EL (cell line): ENCODE measurements around the gene QSER1.
"Not testable (repeated sequence)": the region's sequence is repeated elsewhere in the genome, so short reads cannot be mapped to it uniquely, and the experiment has no call there.

Experiments
- DNase-seq: peaks from one replicate; pipeline ENCODE4 v3.0.0-alpha.2; 2016

QSER1 gene

DNA sequence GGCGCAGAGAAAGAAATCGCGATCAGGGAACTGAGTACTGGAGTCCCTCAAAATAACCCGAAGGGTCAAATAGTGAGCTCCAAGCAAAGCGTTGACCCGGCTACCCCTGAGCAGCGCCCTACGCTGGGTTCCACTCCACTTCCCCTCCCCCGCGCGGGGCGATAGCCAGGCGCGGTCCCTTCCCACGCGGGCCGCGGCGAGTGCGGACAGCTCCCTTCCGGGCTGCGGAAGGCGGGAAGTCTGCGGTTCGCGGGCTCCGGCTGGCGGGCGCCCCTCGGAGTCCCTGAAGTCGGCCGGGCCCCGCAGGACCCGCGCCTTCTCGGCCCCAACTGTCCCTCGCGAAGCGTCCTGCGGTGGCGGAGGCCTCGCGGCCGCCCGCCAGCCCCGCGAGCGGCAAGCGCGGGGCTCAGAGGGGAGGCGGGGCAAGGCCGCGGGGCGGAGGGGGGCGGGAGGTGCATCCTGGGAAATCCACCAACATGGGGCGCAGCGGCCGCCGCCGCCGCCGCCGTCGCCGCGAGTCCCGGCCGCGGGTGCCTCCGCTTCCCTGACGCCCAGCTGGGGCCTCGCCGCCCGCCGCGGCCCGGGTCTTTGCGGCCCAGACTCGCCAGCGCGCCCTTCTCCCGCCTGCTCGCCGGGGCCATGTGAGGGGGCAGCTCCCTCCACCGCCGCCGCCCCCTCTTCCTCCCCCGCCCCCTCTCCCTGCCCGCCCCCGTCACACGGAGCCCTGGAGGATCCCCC lies at the start of gene QSER1:
Gene QSER1 (plus strand): TSS at position 457 of the 738 bp plus-strand sequence. CDS start 315 bp downstream, outside the sequence.
- peak; percentile 73 for DNase-seq

DNA sequence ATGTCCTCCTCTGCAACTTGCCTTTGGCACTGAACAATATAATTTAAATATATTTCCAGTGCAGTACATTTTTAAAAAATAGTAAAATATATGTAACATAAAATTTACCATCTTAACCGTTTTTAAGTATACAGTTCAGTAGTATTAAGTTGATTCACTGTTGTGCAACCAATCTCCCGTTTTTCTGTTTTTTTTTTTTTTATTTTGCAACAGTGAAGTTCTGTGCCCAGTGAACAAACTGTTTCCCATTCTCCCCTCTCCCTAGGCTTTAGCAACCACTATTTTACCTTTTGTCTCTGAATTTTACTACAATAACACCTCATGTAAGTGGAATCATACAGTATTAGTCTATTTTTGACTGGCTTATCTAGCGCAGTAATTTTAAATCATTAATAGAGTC lies 49.1 kb upstream of the QSER1 start:
- DNase-seq, result no peak

DNA sequence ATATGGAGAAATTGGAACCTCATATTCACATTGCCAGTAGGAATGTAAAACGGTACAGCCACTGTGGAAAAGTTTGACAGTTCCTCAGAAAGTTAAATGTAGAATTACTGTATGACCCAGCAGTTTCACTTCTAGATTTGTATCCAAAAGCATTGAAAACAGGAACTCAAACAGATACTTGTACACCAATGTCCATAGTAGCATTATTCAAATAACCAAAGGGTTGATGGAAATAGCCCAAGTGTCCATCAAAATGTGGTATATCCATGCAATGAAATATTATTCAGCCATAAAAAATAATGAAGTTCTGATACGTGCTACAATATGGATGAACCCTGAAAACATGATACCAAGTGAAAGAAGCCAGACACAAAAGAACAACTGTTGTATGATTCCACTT lies 45.1 kb upstream of the QSER1 start:
- no peak for DNase-seq

DNA sequence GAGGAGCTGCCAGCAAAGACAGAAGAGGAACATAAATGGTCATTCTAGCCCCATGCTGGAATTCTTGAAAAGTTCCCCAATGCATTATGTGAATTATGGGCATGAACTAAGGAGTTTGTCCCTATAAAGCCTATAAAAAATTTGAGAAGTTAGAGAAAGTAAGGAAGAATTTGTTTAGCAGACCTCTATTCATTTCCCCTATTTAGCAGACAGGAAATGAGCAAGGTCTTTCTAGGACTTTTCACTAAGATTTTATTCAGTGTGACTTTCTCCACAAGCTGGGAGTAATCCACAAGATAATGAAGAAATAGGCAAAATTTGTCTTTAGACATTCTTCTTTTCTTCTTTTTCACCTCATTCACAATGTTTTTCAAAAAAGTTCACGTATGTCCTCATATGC lies 42.9 kb upstream of the QSER1 start:
- DNase-seq, result no peak

DNA sequence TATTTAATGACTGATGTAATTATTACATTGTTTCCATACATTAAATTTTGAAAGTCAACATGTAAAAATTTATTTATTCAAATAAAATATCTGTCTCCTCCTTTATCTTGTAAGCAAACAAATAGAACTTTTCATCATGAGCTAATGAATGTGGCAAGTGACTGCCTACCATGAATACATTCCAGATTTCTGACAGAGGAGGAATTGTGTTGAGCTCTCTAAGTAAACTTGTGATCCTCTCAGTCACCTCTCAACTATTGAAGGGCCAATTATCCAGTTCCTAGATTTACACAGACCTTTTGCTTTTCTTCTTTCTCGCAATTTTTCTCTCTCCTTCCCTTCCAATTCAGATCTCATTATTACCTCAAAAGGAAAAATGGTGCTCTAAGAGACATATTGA lies 41.4 kb upstream of the QSER1 start:
- DNase-seq, result no peak

DNA sequence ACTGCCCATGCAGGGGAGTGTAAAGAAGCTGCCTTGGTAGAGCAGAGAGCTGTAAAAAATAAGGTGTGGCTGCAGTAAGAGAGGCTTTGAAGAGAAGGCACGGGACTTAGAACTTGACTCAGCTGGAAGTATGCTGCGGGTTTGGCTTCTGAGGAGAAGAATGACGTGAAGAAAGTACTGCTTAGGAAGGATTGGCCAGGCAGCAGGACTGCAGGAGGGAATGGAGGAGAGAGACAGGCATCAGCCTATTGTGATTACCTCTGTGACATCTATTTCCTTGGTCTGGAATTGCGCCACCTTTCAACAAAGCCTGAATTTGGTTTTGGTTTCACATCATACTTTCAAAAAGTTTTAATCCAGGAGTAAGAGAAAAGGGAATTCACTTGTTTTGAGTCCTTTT lies 40.4 kb upstream of the QSER1 start:
- peak; percentile 37 for DNase-seq

DNA sequence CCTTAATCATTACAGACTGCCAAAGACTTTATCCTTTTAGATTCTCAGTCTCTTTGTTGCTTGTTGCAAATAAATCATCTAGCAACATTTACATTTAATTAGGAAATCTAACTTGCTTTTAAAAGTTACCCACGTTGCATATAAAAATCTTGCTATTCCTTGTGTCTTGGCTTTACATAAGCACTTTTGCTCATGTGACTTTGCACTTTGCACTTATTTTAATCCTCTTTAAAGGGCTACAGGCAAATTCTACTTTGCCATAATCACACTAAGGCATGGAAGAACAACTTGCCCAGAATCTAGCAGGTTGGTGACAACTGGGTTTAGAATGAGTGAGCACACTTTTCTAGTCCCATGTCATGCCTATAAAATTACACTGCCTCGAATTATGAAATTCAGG lies 37.0 kb upstream of the QSER1 start:
- no peak for DNase-seq

DNA sequence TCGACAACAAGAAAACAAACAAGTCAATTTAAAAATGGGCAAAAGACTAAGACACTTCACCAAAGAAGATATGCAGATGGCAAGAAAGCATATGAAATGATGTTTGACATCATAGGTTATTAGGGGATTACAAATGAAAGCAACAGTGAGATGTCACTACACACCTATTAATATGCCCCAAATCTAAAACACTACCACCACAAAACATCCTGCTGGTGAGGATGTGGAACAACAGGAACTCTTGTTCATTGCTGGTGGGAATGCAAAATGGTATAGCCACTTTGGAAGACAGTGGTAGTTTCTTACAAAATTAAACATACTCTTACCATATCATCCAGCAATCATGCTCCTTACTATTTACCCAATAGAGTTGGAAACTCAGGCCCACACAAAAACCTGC lies 33.9 kb upstream of the QSER1 start:
- no peak for DNase-seq

DNA sequence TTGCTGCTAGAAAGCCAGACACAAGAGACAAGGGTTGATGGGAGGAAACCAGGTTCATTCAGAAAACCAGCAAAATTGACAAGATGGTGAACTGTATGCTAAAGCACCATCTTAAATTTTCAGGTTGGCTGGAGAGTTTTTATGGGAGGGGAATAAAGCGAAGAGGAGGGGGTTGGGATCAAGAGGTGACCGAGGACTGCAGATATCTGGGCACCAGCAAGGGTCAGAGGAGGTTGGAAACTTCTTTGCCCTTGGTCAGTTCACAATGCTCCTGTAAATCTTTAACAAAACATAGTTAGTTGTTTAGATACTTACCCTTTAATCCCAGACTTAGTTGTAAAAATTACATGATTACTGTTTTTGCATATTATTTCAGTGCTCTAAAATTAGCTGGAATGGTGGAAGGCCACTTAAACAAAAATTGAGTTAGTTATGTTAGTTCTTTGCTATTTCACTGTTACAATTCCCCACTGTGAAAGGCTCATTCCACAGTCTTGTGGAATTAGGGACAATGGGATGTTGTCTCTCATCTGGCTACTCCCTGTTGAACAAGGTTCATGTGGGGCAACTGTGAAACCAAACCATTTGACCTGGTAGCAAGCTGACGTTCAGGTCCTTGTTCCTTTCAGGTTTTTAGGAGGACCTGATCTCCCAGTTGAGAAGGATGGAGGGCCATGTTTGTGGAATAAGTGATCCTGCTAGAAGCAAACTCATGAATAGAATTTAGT lies 30.6 kb upstream of the QSER1 start:
- DNase-seq, result no peak

DNA sequence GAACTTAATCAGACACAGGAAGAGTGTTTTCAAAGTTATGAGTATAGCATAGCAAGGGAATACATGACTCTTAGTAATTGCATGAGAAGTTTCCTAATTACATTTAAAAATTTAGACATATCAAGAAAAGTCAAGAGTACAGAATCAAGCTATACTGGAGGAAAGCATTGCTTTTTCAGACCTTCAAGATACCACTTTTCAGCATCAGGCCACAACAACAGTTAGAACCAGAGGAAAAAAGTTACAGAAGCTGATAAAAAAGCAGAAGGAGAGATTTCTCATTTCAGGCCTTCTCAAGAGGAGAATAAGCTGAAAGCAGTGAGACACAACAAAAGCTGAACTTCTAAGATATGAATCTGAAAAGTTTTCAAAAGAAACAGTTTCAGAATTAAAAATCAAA lies 28.1 kb upstream of the QSER1 start:
- DNase-seq, result no peak

DNA sequence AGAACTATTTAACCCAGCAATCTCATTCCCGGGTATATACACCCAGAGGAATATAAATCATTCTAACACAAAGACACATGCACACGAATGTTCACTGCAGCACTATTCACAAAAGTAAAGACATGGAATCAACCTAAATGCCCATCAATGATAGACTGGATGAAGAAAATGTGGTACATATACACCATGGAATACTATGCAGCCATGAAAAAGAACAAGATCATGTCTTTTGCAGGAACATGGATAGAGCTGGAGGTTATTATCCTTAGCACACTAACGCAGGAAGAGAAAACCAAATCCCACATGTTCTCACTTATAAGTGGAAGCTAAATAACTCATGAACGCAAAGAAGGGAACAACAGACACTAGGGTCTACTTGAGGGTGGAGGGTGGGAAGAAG lies 23.9 kb upstream of the QSER1 start:
- DNase-seq, result not testable (repeated sequence)

DNA sequence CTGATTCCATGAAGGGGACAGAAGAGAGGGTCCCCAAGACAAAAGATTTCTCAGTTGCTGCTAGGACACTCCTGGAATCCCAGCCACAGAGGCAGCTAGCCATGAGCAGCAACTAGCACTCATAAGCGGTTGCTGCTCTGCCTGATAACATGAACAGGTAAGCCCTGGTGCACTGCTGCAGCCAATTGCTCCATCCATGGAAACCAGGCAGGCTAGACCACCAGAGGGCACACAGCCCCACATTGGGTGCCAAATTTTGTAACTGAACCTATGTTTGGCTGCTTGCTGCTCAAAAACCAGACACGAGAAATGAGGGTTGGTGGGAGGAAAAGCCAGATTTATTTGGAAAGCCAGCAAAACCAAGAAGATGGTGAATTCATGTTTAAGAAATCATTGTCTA lies 21.9 kb upstream of the QSER1 start:
- peak; percentile 7 for DNase-seq

DNA sequence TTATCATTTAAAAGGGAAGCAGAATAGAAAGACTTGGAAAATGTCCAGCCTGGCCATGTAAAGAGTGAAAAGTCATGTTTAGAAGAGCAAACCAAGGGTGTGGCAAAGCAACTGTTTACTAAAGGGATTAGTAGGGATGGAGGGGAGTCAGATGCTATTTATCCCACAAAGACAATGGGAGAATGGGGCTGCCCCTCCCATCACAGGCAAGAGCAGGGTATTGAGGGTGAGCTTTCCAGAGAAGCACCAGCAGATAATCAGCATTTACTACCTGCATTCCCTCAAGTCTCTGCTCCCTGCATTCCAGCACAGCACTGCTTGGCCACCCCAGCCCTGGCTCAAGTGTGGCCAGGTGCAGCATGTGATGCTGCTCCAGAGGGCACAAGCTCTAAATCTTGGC lies 18.5 kb upstream of the QSER1 start:
- DNase-seq, result no peak

DNA sequence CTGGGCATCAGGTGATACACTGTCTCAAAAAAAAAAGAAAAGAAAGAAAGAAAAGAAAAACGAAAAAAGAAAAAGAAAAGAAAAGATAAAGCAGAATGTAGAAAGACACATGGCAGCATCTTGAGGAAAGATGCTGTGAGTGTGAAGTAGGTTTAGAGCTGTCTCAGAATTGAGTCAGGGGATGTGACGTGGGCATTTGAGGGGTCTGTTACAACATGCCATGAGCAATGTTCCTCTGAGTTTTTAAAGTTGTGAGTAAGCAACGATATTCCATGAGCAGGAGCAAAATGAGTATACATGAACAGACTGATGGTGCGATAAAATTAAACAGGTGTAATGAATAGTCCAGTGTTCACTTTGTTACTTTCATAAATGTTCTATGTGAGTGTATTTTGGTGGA lies 11.3 kb upstream of the QSER1 start:
- peak; percentile 14 for DNase-seq

DNA sequence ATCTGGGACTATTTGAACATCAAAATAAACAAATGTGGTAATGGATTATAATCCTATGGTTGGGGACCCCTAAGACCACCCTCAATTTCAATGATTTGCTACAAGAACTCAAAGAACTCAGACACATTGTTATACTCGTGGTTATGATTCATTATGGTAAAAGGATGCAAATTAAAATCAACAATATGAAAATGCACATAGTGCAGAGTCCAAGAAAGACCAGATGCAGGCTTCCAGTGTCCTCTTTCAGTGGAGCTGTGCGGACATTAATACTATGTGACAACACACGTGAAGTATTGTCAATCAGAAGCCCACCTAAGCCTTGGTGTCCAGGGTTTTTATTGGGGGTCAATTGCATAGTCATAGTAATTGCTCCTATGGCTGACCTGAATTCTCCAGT lies 9.2 kb upstream of the QSER1 start:
- DNase-seq, result no peak

DNA sequence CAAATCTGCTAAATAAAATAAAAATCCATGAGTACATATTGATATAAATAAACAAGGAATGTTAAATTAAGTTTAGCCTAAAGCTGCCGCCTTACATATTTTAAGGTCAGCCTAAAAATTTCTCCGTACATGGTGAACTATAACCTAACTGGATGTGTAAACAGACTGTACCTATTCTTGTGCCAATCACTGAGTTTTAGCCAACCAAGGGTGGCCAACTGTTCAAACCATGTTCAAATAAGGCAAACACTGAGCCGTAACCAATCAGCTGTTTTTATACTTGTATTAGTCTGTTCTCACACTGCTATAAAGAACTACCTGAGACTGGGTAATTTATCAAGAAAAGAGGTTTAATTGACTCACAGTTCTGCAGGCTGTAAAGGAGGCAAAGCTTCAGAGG lies 8.6 kb upstream of the QSER1 start:
- DNase-seq, result no peak

DNA sequence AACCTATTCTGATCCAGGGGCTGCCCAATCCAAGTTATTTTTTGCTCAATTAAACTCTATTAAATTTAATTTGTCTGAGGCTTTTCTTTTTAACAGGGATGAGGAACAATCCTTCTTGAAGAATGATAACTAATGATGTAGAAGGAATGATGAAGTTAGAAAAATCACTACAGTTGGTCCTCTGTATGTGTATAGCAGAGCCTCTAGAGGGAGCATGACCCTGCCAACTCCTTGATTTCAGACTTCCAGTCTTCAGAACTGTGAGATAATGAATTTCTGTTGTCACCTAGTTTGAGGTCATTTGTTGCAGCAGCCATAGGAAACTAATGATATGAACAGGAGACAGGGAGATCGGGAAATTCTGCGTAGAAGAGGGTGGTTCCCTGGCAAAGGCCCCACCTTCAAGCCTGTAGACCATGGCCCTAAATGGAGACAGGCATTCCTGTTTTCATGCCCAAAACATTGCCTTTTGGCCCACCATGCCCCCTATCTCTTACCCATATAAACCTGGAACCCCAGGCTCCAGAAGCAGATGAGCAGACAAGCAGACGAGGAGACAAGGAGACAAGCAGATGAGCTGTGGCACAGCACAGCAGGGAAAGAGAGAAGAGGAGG lies 7.7 kb upstream of the QSER1 start:
- peak; percentile 19 for DNase-seq

DNA sequence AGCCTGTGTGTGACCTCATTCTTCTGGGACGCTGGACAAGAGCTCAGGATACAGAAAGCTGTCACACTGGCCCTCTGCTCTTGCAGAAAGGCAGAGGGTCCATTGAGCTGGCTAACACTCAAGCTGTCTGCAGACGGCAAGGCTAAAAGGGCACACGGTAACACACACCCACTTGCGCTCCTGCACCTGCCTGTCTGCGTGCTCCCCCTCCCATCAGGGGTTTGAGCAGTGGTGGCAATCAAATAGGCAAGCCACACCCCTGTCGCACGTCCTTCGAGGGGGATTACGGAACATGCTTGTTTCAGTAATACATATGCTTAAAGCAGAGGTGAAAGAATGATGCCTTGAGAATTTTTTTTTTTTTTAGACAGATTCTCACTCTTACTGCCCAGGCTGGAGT lies 7.1 kb upstream of the QSER1 start:
- DNase-seq, result no peak

DNA sequence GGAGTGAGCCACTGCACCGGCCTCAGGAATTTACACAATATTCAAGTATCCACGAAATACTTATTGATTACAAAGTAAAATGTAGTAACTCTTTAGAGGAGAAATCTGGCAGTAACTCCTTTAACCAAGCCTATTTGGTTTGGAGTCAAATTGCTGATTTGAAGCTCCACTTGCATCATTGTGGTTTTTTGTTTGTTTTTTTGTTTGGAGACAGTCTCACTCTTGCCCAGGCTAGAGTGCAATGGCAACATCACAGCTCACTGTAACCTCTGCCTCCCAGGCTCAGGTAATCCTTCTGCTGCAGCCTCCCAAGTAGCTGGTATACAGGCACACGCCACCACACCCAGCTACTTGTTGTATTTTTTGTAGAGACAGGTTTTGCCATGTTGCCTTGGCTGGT lies 6.4 kb upstream of the QSER1 start:
- DNase-seq, result no peak

DNA sequence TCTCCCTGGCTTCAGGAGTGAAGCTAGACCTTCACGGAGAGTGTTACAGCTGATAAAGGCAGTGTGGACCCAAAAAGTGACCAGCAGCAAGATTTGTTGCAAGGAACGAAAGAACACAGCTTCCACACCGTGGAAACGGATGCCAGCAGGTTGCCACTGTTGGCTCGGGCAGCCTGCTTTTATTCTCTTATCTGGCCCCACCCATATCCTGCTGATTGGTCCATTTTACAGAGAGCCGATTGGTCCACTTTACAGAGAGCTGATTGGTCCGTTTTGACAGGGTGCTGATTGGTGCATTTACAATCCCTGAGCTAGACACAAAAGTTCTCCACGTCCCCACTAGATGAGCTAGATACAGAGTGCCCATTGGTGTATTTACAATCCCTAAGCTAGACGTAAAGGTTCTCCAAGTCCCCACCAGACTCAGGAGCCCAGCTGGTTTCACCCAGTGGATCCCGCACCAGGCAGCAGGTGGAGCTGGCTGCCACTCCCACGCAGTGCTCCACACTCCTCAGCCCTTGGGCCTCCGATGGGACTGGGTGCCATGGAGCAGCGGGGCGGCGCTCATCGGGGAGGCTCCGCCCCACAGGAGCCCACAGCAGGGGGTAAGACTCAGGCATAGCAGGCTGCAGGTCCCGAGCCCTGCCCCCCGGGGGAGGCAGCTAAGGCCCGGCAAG lies 4.8 kb upstream of the QSER1 start:
- DNase-seq, result not testable (repeated sequence)

DNA sequence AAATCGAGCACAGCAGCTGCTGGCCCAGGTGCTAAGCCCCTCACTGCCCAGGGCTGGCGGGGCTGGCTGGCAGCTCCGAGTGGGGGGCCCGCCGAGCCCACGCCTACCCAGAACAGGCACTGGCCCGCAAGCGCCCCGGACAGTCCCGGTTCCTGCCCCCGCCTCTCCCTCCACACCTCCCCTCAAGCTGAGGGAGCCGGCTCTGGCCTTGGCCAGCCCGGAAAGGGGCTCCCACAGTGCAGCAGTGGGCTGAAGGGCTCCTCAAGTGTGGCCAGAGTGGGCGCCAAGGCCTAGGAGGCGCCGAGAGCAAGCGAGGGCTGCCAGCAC lies 4.3 kb upstream of the QSER1 start:
- not testable (repeated sequence) for DNase-seq

DNA sequence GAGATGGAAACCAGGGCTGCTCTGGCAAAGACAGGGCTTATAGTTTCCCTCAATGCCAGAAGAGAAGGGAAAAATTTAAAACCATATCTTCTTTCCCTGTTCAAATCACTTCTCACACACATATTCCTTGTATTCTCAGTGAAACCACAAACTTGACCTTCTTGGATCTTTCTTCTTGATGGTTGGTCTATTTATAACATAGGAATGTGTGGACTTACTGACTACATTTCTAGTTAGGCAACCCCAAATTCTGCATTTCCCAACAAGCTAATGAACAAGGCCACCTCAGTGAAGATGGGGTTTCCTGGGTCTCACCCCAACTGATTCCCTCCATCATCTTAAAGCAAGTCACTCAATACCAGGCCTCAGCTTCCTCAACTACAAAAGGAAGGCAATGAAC lies 3.8 kb upstream of the QSER1 start:
- peak; percentile 66 for DNase-seq

DNA sequence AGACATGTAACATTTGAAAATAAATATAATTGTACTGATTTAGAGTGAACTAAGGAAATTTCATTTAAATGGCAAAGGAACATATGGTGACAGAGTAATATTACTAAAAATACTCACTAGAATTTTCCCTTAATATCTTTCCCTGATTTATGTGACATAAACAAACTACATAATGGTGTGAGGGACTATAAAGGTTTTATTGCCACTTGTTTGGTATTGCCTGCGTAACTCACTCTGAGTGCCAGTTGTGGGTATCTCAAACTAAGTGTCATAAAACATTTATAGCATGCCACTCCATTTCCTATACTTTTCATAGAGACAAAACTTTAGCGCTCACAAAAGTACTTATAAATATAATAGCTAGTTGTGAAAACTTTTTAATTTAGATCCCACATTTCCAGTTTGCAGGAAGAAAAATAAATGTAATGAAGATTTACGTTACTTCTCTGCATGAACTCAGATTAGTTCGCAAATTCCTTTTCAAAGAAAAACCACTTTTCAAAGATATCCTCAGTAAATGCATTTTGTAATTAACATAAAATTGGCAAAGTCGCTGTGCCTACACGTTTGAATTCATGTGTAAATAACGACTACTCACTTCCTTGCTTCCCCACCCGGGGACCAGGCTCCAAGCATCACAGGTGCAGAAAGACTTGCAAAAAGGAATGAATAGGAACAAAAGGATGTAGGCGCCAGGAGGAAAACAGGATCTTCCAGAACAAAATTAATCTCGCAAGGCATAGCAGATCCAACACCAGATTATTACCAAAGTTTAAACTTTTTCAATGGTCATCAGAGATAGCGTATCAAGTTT lies 1.6 kb upstream of the QSER1 start:
- DNase-seq, result no peak
